ENCODE results near the gene KLK4. TPM values are rescaled to one million over a fixed set of nuclear protein-coding genes. Genes with fewer than 3 reads are reported as not detected.

Gene KLK4, protein sequence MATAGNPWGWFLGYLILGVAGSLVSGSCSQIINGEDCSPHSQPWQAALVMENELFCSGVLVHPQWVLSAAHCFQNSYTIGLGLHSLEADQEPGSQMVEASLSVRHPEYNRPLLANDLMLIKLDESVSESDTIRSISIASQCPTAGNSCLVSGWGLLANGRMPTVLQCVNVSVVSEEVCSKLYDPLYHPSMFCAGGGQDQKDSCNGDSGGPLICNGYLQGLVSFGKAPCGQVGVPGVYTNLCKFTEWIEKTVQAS
- total RNA-seq (2021; ENCODE audit: unreplicated experiment) (0.84 TPM), Bru-seq, nascent RNA (percentile 22 among the genes with signal in this experiment), BruChase-seq, experiment 1, labeled RNA remaining after a 6-hour chase (percentile 12 among the genes with signal in this experiment), BruChase-seq, experiment 2, labeled RNA remaining after a 2-hour chase (percentile 28 among the genes with signal in this experiment)
- 0.65 and 0.70 TPM in 2 replicates for polyA plus RNA-seq (2012)
- long read RNA-seq, partial matches to known transcripts = 1 of 1 reads
- long read RNA-seq, other reads (novel, unspliced or antisense) = 0 of 1 reads

DNA sequence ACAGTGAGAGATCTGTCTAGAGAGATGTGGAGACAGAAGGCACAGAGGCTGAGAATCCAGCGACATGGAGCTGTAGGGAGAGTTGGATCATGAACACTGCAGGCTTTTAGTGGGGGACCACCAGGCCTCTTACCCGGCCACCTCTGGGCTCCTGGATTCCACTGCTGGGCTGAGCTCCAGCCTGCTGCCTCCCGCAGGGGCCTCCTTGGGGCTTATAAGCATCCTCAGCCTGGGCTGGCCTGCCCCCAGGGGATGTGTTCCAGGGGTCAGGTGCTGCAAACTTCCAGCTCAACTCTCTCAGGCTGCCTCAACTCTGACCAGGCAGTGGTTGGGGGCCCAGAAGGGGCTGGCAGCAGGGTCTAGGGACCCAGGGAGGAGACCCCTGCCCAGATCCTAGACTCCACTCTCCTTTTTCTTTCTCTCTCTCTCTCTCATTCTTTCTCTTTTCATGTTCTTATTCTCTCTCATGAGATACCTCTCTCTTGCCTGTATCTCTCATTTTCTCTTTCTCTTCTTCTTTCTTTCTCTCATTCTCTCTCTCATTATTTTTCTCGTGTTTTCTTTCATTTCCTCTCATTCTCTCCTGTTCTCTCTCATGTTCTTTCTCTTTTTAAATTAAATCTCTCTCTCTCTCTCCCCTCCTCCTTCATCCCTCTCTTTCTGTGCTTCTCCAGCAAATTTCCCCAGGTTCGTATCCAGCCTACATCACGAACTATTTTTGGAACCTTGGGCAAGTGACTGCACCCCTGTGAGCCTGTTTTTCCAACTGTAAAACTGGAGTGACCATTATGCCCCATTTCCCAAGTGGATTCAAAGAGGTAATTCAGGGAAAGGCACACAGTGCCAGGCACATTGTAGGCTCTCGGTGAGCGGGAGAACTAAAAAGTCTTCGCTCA, at the start of gene KLK4:
TSS of gene KLK4 (minus strand) at position 190 of the 896 bp plus-strand sequence. CDS start 657 bp downstream, outside the sequence.
- no peaks in the 10 kb centered on the region for H3K36me3 ChIP-seq (ENCODE audit: control insufficient read depth in 1 of 2, insufficient read depth in 2 of 2, low read length in 2 of 2)
- H3K9me3 ChIP-seq (ENCODE audit: control insufficient read depth in 1 of 2, insufficient read depth in 1 of 2, low read depth in 1 of 2, low read length in 2 of 2) = no peaks in the 10 kb centered on the region
- H3K4me1 ChIP-seq (ENCODE audit: control insufficient read depth in 1 of 2, insufficient read depth in 2 of 2, low read length in 2 of 2) = peaks cover 4 to 22% of the 10 kb centered on the region in 2 experiments; a peak in 3 of 4 replicates
- BruUV-seq (replicated peaks) = no TSS peak
- ChIA-PET RAD21 (ENCODE audit: low non-redundant PET in 1 of 2, low total read pairs in 2 of 2, uncharacterized antibody in 2 of 2, unreplicated experiment in 2 of 2) (interaction anchor here in 1 of 2 experiments (0.7 kb wide), 1 partner anchor 117 kb away, joined by 7 read pairs; no protein-coding TSS in a partner anchor), POLR2A (interaction anchor here (1.1 kb wide), 1 partner anchor 11 kb away, joined by 4 read pairs; no protein-coding TSS in a partner anchor), CTCF (interaction anchor here (1.0 kb wide), 1 partner anchor 11 kb away, joined by 4 read pairs; no protein-coding TSS in a partner anchor)
- H3K9ac ChIP-seq (ENCODE audit: low read length) = no peak within 1 kb of the TSS
- intact Hi-C loops (cut with micrococcal nuclease) = no loop called here
- H3K79me2 ChIP-seq (ENCODE audit: insufficient read depth, low read length) = no peaks in the 10 kb centered on the region
- H3K4me3 ChIP-seq (replicated peaks in 1 of 2; ENCODE audit: low read depth in 1 of 2, low read length in 2 of 2) = no peak within 1 kb of the TSS
- DNase-seq (ENCODE audit: low read depth, low spot score) (no peak), ATAC-seq (no peak)
- H3K27me3 ChIP-seq (ENCODE audit: insufficient read depth, low read length) = peaks cover 9% of the 10 kb centered on the region
- no peaks in the 10 kb centered on the region for H3K9me2 ChIP-seq (ENCODE audit: insufficient read depth)
- H4K20me1 ChIP-seq (ENCODE audit: insufficient read depth) = no peaks in the 10 kb centered on the region
- H2AFZ ChIP-seq (ENCODE audit: low read depth, low read length, poor library complexity, severe bottlenecking) = no peak within 1 kb of the TSS
- no peak within 1 kb of the TSS for H3K4me2 ChIP-seq (ENCODE audit: low read length)
- no peak within 1 kb of the TSS for H3K27ac ChIP-seq (ENCODE audit: low read depth, low read length)
- no peak for TF ChIP-seq SIN3A (IDR thresholded peaks at IDR 0.05; ENCODE audit: low read depth)
- no peak for TF ChIP-seq ELF1 (IDR thresholded peaks at IDR 0.05; ENCODE audit: borderline replicate concordance, low read depth)
- TF ChIP-seq SRF (IDR thresholded peaks at IDR 0.05; ENCODE audit: low read depth) = no peak
- no peak for TF ChIP-seq CEBPB (IDR thresholded peaks at IDR 0.05; ENCODE audit: low read depth)
- no peak for TF ChIP-seq EZH2phosphoT487 (IDR thresholded peaks at IDR 0.05; ENCODE audit: borderline replicate concordance)
- TF ChIP-seq, protein P1, sequence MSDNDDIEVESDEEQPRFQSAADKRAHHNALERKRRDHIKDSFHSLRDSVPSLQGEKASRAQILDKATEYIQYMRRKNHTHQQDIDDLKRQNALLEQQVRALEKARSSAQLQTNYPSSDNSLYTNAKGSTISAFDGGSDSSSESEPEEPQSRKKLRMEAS (IDR thresholded peaks at IDR 0.05) = no peak
- TF ChIP-seq YY1 (IDR thresholded peaks at IDR 0.05; ENCODE audit: extremely low read depth, insufficient replicate concordance, low read depth, low read length) = no peak
- TF ChIP-seq EZH2 (IDR thresholded peaks at IDR 0.05) = no peak
- TF ChIP-seq POLR2AphosphoS5 (IDR thresholded peaks at IDR 0.05; ENCODE audit: low read depth, low read length) = no peak
- TF ChIP-seq, protein P2, sequence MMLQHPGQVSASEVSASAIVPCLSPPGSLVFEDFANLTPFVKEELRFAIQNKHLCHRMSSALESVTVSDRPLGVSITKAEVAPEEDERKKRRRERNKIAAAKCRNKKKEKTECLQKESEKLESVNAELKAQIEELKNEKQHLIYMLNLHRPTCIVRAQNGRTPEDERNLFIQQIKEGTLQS (IDR thresholded peaks at IDR 0.05) = no peak
- no peak for TF ChIP-seq EGR1 (IDR thresholded peaks at IDR 0.05; ENCODE audit: low read depth)
- TF ChIP-seq TCF7L2 (IDR thresholded peaks at IDR 0.05; ENCODE audit: borderline replicate concordance, extremely low read depth, insufficient read depth, insufficient read length) = no peak
- TF ChIP-seq JUND (IDR thresholded peaks at IDR 0.05) = no peak
- no peak for TF ChIP-seq POLR2A (IDR thresholded peaks at IDR 0.05; ENCODE audit: borderline replicate concordance, extremely low read depth, insufficient read depth, insufficient read length)
- TF ChIP-seq, protein P3, sequence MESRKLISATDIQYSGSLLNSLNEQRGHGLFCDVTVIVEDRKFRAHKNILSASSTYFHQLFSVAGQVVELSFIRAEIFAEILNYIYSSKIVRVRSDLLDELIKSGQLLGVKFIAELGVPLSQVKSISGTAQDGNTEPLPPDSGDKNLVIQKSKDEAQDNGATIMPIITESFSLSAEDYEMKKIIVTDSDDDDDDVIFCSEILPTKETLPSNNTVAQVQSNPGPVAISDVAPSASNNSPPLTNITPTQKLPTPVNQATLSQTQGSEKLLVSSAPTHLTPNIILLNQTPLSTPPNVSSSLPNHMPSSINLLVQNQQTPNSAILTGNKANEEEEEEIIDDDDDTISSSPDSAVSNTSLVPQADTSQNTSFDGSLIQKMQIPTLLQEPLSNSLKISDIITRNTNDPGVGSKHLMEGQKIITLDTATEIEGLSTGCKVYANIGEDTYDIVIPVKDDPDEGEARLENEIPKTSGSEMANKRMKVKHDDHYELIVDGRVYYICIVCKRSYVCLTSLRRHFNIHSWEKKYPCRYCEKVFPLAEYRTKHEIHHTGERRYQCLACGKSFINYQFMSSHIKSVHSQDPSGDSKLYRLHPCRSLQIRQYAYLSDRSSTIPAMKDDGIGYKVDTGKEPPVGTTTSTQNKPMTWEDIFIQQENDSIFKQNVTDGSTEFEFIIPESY (IDR thresholded peaks at IDR 0.05; ENCODE audit: extremely low read depth, insufficient replicate concordance, low read length) = no peak
- no peak for TF ChIP-seq CBX3 (IDR thresholded peaks at IDR 0.05; ENCODE audit: low read depth)
- no peak for TF ChIP-seq ZFX (IDR thresholded peaks at IDR 0.05)
- TF ChIP-seq, protein P4, sequence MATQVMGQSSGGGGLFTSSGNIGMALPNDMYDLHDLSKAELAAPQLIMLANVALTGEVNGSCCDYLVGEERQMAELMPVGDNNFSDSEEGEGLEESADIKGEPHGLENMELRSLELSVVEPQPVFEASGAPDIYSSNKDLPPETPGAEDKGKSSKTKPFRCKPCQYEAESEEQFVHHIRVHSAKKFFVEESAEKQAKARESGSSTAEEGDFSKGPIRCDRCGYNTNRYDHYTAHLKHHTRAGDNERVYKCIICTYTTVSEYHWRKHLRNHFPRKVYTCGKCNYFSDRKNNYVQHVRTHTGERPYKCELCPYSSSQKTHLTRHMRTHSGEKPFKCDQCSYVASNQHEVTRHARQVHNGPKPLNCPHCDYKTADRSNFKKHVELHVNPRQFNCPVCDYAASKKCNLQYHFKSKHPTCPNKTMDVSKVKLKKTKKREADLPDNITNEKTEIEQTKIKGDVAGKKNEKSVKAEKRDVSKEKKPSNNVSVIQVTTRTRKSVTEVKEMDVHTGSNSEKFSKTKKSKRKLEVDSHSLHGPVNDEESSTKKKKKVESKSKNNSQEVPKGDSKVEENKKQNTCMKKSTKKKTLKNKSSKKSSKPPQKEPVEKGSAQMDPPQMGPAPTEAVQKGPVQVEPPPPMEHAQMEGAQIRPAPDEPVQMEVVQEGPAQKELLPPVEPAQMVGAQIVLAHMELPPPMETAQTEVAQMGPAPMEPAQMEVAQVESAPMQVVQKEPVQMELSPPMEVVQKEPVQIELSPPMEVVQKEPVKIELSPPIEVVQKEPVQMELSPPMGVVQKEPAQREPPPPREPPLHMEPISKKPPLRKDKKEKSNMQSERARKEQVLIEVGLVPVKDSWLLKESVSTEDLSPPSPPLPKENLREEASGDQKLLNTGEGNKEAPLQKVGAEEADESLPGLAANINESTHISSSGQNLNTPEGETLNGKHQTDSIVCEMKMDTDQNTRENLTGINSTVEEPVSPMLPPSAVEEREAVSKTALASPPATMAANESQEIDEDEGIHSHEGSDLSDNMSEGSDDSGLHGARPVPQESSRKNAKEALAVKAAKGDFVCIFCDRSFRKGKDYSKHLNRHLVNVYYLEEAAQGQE (IDR thresholded peaks at IDR 0.05; ENCODE audit: low read depth) = no peak
- no peak for TF ChIP-seq ZNF274 (IDR thresholded peaks at IDR 0.05; ENCODE audit: low read depth, low read length)
